Embryonic facial prominence (tissue), 1 donor: ENCODE measurements around the gene COL9A2.

Source experiments
- DNase-seq: peaks from one replicate; pipeline ENCODE4 v3.0.0-alpha.2; 2016; ENCODE audit errors: extremely low spot score

Gene COL9A2

GRCh38 chr1:40318476-40318875 is 1.4 kb upstream of the COL9A2 start:
- no peak for DNase-seq

DNA sequence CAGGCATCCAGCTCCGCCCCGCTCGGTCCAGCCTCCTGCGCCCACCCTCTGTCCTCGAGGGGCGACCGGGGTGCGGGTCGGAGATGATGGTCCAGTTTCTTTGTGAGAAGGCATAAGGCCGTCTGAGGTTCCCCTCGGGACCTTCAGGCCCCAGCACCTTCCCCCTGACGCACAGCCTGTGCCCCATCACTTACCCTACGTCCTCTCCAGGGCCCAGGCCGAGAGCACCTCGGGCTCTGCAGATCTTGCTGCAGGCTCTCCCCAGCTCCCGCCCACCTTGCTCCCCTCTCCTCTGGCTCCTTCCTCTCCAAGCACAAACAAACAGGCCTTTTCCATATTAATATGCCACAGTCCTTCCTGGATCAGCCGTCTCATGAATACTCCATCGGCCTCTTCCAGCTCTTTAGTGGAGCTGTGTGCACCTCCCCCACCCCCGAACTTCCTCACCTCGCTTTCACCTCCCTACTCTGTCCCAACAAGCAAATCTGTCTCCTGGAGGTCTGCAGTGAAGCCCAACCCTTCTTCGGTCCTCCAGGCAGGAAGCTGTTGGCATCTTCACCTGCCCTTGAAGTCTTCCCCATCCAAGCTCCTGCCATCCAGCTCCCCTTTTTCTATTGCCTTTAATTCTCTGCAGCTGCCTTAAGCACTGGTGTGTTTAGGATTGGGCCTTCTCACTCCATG is 448 bp upstream of the COL9A2 start:
- no peak for DNase-seq

GRCh38 chr1:40315795-40316594 is 1.1 kb downstream of the COL9A2 start:
- no peak for DNase-seq

DNA sequence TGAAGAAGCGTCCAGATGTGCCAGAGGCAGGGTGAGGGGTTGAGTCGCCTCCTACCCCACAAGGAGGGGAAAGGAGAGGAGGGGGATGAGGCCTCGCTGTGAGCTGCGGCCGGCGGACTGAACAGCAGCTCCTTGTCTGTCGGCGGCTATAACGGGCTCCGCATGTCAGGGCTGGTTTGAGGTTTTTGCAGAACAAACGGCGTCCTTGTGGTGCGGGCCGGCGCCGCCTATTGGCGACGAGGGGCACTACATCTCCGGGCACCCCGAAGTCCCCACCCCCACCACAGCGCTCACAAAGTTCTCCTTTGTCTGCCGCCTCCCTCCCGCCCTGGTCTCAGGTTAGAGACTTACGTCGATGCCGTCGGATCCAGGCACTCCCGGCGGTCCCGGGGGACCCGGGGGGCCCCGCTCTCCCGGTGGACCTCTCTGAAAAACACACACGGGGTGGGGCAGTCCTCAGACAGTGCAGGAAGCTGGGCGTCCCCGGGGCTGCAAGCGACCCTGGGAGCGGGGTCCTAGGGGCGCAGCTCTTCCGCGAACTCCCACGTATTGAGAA is 1.8 kb downstream of the COL9A2 start:
- peak; percentile 83 for DNase-seq

DNA sequence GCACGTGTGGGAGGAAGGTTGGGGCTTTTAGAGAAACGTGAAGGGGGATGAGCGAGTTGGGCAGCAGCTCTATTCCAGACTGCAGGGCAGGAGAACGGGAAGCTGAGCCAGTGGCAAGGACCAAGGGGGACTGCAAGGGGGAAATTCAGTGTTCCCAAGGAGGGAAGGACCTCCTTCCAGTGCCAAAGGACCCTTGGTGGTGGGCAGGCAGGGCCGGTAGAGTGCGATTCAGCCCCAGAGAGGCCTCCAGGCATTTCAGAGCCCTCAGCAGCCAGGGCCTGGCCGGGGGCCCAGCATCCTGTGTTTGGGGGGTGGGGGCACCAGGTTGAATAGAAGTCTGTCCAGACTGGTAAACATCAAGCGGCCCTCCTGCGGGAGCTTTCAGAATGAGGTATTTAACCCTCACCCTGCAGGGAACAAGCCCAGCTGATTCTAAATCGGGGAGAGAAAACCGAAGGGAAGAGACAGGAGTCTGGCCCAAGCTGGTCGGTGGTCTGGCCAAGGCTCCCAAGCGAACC is 2.3 kb downstream of the COL9A2 start:
- DNase-seq, result no peak

DNA sequence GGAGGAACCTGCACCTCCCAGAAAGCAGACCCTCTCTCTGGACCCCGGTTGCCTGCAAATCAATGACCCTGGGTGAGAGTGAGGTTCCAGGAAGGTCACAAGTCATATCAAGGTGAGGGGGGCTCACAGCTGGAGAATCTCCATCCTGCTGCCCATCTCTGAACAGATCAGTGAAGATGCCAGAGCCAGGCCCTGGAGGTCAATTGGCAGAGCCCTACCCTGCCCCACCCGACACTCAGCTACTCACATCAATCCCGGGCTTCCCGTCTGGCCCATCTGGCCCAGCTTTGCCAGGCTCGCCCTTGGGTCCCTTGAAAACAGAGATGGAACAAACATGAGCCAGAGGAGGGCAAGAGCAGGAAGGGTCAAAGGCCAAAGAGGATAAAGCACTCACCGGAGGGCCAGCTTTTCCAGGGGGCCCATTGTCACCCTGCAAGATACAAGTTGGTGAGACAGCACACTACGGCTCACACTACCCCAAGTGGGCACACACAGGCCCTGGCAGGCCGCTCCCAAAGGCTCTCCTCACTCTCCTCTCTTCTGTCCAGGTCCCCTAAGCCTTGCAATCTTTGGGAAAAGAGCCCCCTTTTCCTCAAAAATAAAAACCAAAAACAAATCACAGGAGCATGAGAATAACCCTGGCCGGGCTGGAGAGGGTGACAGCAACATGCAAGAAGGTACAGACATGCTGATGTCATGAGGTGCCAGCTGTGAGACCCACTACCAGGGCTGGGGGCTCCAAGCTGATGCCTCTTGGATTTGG is 2.9 kb downstream of the COL9A2 start:
- DNase-seq, result no peak

- DNase-seq, result no peak
Measured at GRCh38 chr1:40313329-40313957, 3.6 kb downstream of the COL9A2 start.

- DNase-seq, result no peak
Measured at GRCh38 chr1:40312238-40313205, 4.6 kb downstream of the COL9A2 start.

GRCh38 chr1:40311692-40312091 is 5.4 kb downstream of the COL9A2 start:
- no peak for DNase-seq

DNA sequence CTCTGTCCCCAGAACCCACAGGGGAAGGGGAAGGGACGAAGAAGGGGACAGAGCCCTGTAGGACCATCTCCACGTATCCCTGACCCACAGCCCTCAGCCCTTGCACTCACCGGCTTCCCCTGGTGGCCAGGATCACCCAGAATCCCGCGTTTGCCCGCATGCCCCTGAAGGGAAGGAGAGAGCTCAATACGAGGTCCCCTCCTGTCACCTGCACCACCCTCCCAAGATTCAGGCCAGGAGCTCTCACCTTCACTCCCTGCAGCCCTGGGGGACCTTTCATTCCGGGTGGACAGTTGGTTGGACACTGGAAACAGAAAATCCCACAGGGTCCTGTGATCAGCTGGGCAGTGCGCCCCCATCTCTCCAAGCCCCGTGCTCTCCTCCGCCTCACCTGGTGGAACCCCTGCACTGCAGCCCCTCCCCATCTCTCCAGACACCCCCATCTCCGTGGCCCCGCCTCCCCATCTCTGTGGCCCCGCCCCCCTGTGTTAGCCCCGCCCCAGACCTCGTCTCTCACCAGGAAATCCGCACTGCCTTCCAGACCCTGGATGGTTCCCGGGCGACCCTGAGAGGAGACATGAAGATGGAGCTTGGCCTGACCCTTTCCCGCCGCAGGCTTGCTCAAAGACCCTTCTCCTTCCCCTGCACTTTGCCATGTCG is 6.0 kb downstream of the COL9A2 start:
- no peak for DNase-seq

GRCh38 chr1:40310129-40310461 is 7.0 kb downstream of the COL9A2 start:
- no peak for DNase-seq

DNA sequence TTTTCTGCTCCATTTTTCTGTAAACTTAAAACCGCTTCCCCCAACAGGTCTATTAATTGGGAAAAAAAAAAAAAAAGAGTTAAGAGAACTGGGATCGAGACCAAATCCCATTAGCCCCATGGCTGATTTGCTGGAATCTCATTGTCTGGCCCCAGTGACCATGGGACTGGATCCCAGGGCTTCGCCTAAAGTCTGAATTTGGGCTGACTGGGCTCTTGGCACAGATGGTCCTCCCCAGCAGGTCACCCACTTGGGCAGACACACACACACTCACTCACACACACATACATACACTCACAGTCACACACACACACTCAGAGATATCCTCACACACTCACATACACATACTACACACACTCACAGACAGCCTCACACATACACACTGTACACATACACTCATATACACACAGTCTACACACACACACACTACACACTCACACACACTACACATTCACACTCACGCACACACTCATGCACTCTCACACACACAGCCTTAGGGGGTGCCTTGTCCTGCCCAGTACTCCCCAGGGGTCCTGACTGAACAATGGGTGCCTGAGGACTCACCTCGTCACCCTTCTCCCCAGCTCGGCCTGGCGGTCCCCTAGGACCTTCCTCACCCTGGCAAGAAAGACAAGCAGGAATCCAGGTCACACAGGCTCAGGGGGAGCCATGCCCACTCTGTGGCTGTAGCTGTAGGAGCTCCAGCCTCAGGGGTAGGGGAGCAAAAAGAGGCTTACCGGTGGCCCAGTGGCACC is 7.5 kb downstream of the COL9A2 start:
- no peak for DNase-seq

- no peak for DNase-seq
Measured at GRCh38 chr1:40308036-40308727, 8.9 kb downstream of the COL9A2 start.

GRCh38 chr1:40307186-40307585 is 9.9 kb downstream of the COL9A2 start:
- no peak for DNase-seq

GRCh38 chr1:40306296-40306695 is 10.8 kb downstream of the COL9A2 start:
- no peak for DNase-seq

- no peak for DNase-seq
Measured at GRCh38 chr1:40305871-40306270, 11.2 kb downstream of the COL9A2 start.

DNA sequence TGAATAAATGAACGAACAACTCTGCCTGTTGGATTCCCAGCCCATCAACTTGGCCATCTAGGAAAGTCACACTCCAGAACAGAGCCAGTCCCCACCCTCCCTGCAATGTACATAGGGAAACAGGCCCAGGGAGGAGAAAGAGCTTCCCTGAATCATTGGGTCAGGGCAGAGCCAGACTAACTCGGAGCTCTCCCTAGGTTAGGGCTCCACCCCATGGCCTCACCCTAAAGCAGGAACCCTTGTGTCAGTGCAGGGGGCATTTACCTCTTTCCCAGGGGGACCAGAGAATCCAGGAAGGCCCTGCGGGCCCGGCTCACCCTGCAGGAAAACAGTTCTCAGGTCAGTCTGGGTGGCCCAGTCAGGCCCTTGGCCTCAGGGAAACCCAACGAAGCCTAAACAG is 11.6 kb downstream of the COL9A2 start:
- DNase-seq, result no peak

DNA sequence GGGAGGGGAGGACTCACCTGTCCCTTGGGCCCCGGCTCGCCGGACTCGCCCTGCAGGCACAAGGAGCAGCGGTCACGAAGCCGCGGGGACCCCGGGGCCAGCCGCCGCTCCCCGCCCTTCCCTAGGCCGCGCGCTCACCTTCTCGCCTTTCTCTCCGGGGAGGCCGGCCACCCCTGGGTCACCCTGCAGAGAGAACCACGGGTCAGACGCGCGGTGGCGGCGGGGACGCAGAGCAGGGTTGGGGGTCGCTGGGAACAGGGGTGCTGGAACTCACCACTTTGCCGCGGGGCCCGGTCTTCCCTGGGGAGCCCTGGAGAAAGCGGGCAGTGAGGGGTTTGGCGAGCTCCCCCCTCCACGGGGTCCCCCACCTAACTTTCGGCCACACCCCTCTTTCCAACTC is 13.3 kb downstream of the COL9A2 start:
- DNase-seq, result no peak
